LNCAP (cell line): Measurements from ENCODE around the gene SLC10A1.

Source experiments
- TF ChIP-seq, protein P1 (sequence below): fragments of 450-650 bp; IDR thresholded peaks from 2 replicates; pipeline ENCODE4 v1.5.1; 2017; ENCODE audit warnings: mild to moderate bottlenecking

SLC10A1 gene

DNA sequence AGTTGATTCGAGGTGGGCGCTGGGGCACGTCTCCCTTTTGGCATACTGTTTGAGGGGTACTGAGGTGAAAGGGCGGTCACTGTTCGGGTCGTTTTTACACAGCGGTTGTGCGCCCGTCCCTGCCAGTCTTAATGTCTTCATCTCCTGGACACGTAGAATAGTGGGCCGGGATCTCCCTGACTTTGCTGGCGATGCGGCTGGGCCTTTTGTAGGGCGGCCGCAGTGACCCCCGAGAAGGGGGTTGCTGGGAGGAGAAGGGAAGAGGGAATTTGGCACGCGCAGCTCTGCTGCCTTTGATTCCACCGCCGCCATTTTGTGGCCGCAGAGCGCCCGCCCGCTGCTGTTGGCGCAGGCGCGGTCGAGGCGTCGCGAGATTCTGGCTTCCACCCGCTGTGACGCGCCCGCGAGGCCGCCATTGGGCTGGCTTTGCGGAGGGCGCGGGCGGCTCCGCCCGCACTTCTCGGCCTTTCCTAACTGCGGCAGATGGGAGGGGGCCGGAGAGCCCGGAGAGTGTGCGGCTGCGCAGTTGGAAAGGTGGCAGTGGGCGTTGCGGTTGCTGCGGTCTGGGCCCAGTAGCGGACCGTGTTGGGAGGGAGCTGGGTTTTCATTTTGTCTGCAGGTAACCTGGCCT lies 29.6 kb downstream of the SLC10A1 start:
- TF ChIP-seq, protein P1, sequence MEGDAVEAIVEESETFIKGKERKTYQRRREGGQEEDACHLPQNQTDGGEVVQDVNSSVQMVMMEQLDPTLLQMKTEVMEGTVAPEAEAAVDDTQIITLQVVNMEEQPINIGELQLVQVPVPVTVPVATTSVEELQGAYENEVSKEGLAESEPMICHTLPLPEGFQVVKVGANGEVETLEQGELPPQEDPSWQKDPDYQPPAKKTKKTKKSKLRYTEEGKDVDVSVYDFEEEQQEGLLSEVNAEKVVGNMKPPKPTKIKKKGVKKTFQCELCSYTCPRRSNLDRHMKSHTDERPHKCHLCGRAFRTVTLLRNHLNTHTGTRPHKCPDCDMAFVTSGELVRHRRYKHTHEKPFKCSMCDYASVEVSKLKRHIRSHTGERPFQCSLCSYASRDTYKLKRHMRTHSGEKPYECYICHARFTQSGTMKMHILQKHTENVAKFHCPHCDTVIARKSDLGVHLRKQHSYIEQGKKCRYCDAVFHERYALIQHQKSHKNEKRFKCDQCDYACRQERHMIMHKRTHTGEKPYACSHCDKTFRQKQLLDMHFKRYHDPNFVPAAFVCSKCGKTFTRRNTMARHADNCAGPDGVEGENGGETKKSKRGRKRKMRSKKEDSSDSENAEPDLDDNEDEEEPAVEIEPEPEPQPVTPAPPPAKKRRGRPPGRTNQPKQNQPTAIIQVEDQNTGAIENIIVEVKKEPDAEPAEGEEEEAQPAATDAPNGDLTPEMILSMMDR: no peak

DNA sequence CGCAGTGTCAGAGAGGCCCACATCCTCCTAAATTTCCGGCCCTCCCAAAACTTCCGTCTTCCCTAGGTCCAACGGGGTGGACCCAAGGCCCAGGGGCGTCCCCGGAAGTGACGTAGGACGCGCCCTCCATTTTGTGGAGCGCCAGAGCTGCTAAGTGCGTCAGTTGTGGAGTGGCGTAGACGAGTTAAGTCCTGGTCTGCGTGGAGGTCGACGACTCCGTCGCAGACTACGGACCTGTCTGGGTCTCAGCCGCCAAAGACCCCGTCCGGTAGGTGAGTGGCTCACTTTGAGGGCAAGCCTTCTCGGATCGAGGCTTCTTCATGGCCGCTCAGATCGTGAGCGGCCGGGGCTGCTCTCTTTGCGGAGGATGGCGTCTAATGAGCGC lies 30.1 kb downstream of the SLC10A1 start, which contains the start of gene SRSF5:
Gene SRSF5 (plus strand): TSS at position 159 of the 385 bp plus-strand sequence. CDS start 1,015 bp downstream, outside the sequence.
- TF ChIP-seq, protein P1: no peak

DNA sequence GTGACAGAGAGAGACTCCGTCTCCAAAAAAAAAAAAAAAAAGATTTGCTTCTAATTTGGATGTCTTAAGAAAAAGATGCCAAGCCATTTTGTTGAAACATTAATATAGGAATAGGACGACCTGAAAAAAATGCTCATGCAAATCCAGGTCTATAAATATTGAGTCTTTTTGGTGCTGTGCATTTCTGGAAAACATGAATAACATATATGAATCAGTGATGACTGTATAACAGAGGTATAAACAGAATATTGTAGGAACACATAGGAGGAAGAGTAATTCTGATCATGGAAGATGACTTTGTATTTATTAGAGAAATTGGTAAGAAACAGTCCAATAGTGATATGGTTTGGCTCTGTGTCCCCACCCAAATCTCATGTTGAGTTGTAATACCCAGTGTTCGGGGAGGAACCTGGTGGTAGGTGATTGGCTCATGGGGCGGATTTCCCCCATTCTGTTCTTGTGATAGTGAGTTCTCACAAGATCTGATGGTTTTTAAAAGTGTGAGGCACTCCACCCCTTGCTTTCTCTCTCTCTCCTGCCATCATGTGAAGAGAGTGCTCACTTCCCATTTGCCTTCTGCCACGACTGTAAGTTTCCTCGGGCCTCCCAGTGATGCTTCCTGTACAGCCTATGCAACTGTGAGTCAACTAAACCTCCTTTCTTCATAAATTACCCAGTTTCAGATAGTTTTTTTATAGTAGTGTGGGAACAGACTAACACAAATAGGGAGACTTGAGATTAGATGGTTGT lies 33.1 kb downstream of the SLC10A1 start:
- TF ChIP-seq, protein P1: no peak

DNA sequence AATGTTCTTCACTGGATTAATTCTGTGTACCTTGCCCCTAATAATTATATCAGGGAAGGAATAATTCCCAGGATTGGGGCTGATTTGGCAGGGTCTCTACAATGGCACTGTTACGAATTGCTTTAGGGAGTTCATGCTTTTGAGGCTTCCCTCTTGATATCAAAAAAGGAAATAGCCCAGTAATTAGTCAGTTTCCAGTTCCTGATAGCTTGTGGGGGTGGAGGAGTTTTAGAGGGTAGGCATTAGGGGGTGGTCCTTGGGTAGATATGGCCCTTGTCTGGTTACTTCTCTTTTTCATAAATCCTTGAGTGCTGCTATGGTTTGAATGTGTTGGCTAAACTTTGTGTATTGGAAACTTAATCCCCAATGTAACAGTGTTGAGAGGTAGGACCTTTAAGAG lies 36.2 kb downstream of the SLC10A1 start:
- TF ChIP-seq, protein P1: no peak

DNA sequence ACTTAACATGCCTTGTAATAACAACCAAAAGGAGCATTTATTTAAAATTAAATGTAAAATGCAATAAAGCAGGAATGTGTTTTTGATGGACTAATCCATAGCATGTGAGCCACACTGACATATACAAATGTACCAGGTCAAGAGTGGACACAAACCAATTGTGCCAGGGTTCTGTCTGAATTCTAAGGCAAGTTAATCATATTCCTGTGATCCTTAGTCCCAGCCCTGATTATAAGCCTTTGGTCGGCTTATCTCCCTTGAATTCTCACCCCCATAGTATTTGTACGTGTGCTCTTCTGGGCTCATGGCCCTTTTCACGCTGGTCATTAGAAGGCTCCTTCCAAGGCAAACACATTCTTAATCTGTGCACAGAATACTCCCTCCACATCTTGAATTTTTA lies 40.7 kb downstream of the SLC10A1 start:
- TF ChIP-seq, protein P1: no peak

DNA sequence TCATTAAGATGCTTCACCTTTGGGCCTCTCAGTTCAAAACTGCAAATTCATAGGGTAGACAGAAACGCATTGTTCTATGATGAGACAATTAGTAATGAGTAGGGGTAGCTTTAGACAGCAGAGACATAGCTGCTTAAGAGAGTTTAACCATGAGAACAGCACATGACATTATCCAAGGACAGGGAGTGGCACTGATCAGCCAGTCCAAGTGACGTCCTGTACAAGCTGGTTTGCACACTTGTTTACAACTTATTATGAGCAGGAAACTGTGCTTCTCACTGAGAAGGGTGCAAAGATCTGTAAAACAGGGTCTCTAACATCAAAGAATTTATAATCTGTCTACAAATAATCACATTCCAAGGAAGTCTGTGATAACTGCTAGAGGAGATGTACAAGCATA lies 41.3 kb downstream of the SLC10A1 start:
- TF ChIP-seq, protein P1: no peak

DNA sequence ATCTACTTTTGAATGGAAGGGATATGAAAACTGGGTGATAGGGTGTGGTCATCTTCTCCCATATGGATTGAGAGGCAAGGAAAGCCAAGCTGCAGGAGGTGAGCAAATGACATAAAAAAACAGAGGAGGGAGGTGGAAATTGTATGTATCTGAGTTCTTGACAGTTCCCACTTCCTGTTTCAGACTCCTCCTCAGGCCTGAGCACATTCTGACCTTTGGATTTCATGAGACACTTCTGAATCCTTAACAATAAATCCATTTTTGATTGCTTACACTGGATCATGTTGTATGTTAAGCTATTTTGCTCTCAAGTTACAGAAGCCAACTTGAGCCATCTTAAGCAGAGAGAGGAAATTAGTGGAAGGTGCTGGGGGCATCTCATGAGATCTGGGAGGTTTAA lies 41.7 kb downstream of the SLC10A1 start:
- TF ChIP-seq, protein P1: no peak
